Heart left ventricle (tissue), 16 donors: ENCODE measurements around the gene FUS. TPM values are rescaled to one million over a fixed set of nuclear protein-coding genes. Genes with fewer than 3 reads are reported as not detected.

Experiments used
- ATAC-seq, 4 donors: fragments of 200-7000 bp; cut with Tn5 transposase; one replicate each; pipeline ENCODE4 v1.9.1; 2020 to 2022; ENCODE audit warnings: moderate library complexity in 4 of 4, mild to moderate bottlenecking in 3 of 4, moderate number of reproducible peaks in 1 of 4
- DNase-seq, 5 donors: peaks; one replicate each; pipeline ENCODE4 v3.0.0-alpha.2; 2020
- H3K27ac ChIP-seq, 12 donors: fragments of 200-600 bp; sonication (generic) in 4 of 12; one replicate each; pipeline versions ENCODE4 v1.5.0 to v1.8.0; 2016 to 2022; ENCODE audit warnings: mild to moderate bottlenecking in 2 of 12
- H3K27me3 ChIP-seq, 9 donors: fragments of 200-600 bp; sonication (generic) in 2 of 9; one replicate each; pipeline versions ENCODE4 v1.5.1 to v1.8.0; 2016 to 2022; ENCODE audit warnings: mild to moderate bottlenecking in 3 of 9
- H3K36me3 ChIP-seq, 9 donors: fragments of 200-600 bp; sonication (generic) in 2 of 9; one replicate each; pipeline versions ENCODE4 v1.5.0 to v1.8.0; 2018 to 2022; ENCODE audit warnings: mild to moderate bottlenecking in 2 of 9
- H3K4me1 ChIP-seq, 12 donors: fragments of 200-600 bp; sonication (generic) in 4 of 12; one replicate each; pipeline versions ENCODE4 v1.5.0 to v1.8.0; 2016 to 2022; ENCODE audit warnings: mild to moderate bottlenecking in 3 of 12
- H3K4me3 ChIP-seq, 12 donors: fragments of 200-600 bp; sonication (generic) in 4 of 12; one replicate each; pipeline versions ENCODE4 v1.5.0 to v1.8.0; 2017 to 2022; ENCODE audit warnings: mild to moderate bottlenecking in 9 of 12, moderate library complexity in 4 of 12
- H3K9me3 ChIP-seq, 12 donors: fragments of 200-600 bp; sonication (generic) in 4 of 12; one replicate each; pipeline versions ENCODE4 v1.5.0 to v1.8.0; 2016 to 2022; ENCODE audit warnings: mild to moderate bottlenecking in 1 of 12
- POLR2A ChIP-seq, 2 donors: fragments of 450-650 bp; IDR thresholded peaks; one replicate each; pipeline ENCODE4 v1.6.1; 2017; ENCODE audit warnings: antibody characterized with exemption in 2 of 2, mild to moderate bottlenecking in 2 of 2, moderate library complexity in 2 of 2
- WGBS, 4 donors: extraction: QIAGEN DNeasy Blood & Tissue Kit in 2 of 4; methylation state at CpG; one replicate each; pipeline versions ENCODE4 v1.1.5 to v1.1.7; 2013 to 2018; 5-methylcytosine and 5-hydroxymethylcytosine counted together
- intact Hi-C, 10 donors: fragments of 100-400 bp; cut with DNase I; formaldehyde crosslinking; loops; one replicate each; pipeline versions ENCODE4 v1.11.1 to v1.14.2; 2022
- polyA plus RNA-seq, 2 donors: library from polyadenylated mRNA; stranded (reverse); fragments of 200-250 nt; gene quantifications; one replicate each; pipeline ENCODE4 v1.2.3, GENCODE V29; 2013
- total RNA-seq, 9 donors: library from RNA; depleted of rRNA in 2 of 9; stranded (reverse); fragments of >200 nt in 2 of 9; fragmentation: NEBNext Ultra II Directional in 3 of 9; extraction: Animal tissue kit (Norgen Biotek cat#: 25700) in 3 of 9; gene quantifications; one replicate each; pipeline versions ENCODE4 v1.1.0 to v1.2.4, GENCODE V29; 2016 to 2023
- TF ChIP-seq, protein P1 (sequence below), 12 donors: fragments of 200-600 bp; sonication (generic) in 4 of 12; IDR thresholded peaks; one replicate each; pipeline versions ENCODE4 v1.5.0 to v1.8.0; 2018 to 2022; ENCODE audit warnings: antibody characterized with exemption in 12 of 12, mild to moderate bottlenecking in 5 of 12
- donor health status: ischemic (EF 13 %, LVEDD 7.1; RV severe dilation, severe dysfunction).
- donor health status: healthy with polysubstance abuse.
- donor health status: DM: no; HTN: yes; CAD: no.
- donor health status: DM: no; HTN: no; CAD: no.
- donor health status: ischemic (EF 25% LVEDD 6.9; RV normal size, moderate dysfunction).
- donor health status: ischemic (EF 25% LVEDD 5.7; RV mildly dilated, moderate dysfunction).
- donor health status: healthy.
- donor health status: DM: yes; HTN: yes; CAD: no.
- donor health status: ischemic (EF 35%, LVEDD 5.7; RV mildly dilated, moderate dysfunction).
- donor health status: nonischemic (EF 11% LVEDD 7.7; RV severe dilation, severe dysfunction).
- donor health status: DM: yes; HTN: yes; CAD: no.
- donor health status: PGD.
- donor health status: ischemic (EF 29% LVEDD 5.4; RV normal size, mild dysfunction).
- donor health status: nonischemic (EF 23%, LVEDD 6.1; RV moderate dilation, normal function).

The FUS gene
- total and polyA plus RNA-seq, 11 donors: 20.3 to 213 (median 127) TPM

DNA sequence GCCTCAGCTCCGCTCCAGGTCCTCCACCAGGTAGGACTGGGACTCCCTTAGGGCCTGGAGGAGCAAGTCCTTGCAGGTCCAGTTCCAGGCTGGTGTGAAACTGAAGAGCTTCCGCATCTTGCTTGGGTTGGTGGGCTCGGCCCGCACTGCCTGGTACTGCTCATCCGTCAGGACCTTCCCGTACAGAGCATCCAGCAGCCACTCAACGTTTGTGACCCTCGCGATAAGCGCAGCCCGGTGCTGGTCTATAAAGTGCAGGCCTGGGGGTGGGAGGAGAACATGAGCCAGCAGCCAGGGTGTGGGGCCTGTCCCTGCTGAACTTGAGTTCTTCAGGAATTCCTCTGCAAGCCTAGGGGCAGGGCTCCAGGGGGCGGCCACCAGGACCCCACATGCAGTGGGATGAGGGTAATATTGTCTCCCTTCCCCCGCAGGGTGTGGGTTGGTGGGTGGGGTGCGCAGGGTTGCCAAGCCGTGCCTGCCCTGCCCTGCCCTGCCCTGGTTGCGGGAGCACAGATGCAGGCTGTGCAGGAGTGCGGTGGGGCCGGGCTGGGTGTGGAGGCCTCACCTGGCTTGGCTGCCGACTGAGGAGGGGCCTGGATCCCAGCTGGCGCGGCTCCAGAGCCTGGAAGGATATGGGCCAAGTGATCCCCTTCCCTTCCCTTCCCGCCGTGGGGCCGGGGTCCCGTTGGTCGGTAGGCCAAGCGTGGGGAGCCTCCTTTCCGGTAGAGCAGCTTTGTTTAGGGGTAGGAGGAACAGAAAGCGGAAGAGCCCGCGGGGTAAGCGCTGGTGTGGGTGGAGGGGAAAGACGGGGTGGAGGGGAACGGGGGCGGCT, 21.9 kb downstream of the FUS start:
- ATAC-seq: peak in 3 of 4 donors; percentile 57 to 79 (median 60)
- Histone ChIP-seq H3K4me1 (peaks cover 0 to 57% (median 11%) of the 10 kb centered on the region in 12 donors), H3K36me3 (peaks cover 0 to 37% (median 16%) of the 10 kb centered on the region in 9 donors), H3K9me3 (no peaks in the 10 kb centered on the region), H3K4me3 (peak overlapping the region; percentile 38 to 91 (median 70)), H3K27me3 (no peaks in the 10 kb centered on the region), H3K27ac (peak overlapping the region in 9 of 12 donors; percentile 34 to 90 (median 53))
- TF ChIP-seq, protein P1, sequence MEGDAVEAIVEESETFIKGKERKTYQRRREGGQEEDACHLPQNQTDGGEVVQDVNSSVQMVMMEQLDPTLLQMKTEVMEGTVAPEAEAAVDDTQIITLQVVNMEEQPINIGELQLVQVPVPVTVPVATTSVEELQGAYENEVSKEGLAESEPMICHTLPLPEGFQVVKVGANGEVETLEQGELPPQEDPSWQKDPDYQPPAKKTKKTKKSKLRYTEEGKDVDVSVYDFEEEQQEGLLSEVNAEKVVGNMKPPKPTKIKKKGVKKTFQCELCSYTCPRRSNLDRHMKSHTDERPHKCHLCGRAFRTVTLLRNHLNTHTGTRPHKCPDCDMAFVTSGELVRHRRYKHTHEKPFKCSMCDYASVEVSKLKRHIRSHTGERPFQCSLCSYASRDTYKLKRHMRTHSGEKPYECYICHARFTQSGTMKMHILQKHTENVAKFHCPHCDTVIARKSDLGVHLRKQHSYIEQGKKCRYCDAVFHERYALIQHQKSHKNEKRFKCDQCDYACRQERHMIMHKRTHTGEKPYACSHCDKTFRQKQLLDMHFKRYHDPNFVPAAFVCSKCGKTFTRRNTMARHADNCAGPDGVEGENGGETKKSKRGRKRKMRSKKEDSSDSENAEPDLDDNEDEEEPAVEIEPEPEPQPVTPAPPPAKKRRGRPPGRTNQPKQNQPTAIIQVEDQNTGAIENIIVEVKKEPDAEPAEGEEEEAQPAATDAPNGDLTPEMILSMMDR (IDR thresholded peaks at IDR 0.05): no peak
- TF ChIP-seq POLR2A (IDR thresholded peaks at IDR 0.05): no peak
- peak; percentile 40 to 79 (median 47) for DNase-seq
- WGBS, 4 donors: 16 to 27% (median 21%) methylated on average over 21 to 35 of the region's 35 CpGs
- intact Hi-C loops: loop anchor here in 1 of 10 donors (10.0 kb wide), 1 partner anchor 183 kb away; no protein-coding TSS in a partner anchor

DNA sequence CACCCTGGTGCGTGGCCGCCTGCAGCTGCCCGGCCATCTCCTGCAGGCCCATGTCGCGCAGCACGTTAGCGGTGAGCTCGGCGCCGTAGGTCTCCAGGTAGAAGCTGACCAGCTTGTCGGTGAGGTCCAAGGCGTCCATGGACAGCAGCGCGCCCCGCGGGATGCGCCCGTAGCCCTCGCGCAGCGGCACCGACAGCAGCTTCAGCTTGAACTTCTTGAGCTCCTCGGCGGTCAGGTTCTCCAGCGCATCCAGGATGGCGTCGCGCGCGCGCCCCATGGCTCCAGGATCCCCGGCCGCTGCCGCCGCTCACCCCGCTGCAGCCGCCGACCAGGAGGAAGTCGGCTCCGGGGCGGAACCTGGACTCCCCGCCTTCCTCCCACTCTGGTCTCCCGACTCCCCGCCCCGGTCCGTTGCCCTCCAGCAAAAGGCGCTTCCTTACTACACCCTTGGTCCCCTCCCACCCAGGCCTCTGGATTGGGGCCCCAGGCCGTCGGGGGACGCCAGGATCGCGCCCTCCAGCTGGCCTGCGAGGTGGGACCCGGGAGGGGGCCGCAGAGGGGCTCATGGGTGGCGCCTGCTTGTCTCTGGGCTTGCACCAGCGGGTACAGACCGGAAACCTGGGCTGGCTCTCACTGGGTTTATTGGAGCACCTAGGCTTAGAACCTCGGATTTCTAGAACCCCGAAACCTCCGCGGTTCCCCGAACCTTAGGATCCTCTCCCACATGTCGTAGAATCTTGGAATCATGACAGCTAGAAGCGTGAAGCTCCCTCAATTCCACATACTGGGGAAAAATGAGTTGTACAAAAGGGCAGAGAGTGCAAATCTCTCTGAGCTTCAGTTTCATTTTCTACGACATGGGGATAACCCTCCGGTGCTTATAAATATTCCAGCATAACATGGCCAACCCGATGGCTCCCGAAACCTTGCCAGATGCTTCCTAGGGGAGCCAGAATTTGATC, 22.8 kb downstream of the FUS start, which contains the start of gene PYCARD:
TSS of gene PYCARD (minus strand) at position 347 of the 962 bp plus-strand sequence. CDS start at position 277, 70 bp downstream.
- TF ChIP-seq, protein P1 (IDR thresholded peaks at IDR 0.05): no peak
- TF ChIP-seq POLR2A (IDR thresholded peaks at IDR 0.05): no peak

DNA sequence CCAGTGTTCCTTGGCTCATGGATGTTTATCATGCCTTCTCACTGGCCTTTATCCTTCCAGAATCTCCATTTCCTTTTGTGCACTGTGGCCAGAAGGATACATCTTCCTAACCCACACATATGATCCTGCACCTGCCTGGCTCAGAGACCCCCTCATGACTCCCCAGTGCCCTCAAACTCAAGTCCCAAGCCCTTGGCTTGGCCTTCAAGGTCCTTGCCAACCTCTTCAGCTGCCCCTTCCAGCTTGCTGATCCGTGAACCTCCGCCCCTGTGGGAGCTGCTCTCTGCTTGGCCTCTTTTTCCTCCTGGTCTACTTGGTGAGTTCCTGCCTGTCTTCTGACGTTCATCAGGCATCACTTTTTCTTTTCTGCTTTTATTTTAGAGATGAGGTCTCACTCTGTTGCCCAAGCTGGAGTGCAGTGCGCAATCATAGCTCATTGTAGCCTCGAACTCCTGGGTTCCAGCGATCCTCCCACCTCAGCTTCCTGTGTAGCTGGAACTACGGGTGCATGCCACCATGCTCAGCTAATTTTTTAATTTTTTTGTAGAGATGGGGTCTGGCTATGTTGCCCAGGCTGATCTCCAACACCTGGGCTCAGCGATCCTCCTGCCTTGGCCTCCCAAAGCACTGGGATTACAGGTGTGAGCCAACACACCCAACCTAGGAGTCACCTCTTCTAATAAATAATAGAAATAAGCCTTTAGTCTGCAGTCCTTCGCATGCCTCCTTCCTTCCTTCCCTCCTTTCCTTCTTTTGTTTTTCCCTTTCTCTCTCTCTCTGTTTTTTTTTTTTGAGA, 25.1 kb downstream of the FUS start:
- DNase-seq: peak in 1 of 5 donors; percentile 15
- H3K9me3 ChIP-seq: no peaks in the 10 kb centered on the region
- no peak overlapping the region for H3K4me3 ChIP-seq
- no peak for ATAC-seq
- H3K27me3 ChIP-seq: no peaks in the 10 kb centered on the region
- H3K27ac ChIP-seq: no peak overlapping the region
- intact Hi-C loops: loop anchor here in 1 of 10 donors (10.0 kb wide), 1 partner anchor 180 kb away; no protein-coding TSS in a partner anchor
- peaks cover 0 to 37% (median 11%) of the 10 kb centered on the region in 12 donors for H3K4me1 ChIP-seq
- H3K36me3 ChIP-seq: peaks cover 0 to 12% (median 0%) of the 10 kb centered on the region in 9 donors
- WGBS, 4 donors: 85 to 90% (median 88%) methylated on average over 9 of the region's 9 CpGs
- TF ChIP-seq, protein P1 (IDR thresholded peaks at IDR 0.05): no peak
- TF ChIP-seq POLR2A (IDR thresholded peaks at IDR 0.05): no peak

More for the DNA sequence above, 22.8 kb downstream of the FUS start, which contains the start of gene PYCARD:
- Histone ChIP-seq H3K9me3 (no peaks in the 10 kb centered on the region), H3K27me3 (no peaks in the 10 kb centered on the region), H3K4me3 (peak within 1 kb of the TSS; percentile 38 to 91 (median 70)), H3K4me1 (peaks cover 0 to 56% (median 11%) of the 10 kb centered on the region in 12 donors), H3K36me3 (peaks cover 0 to 29% (median 11%) of the 10 kb centered on the region in 9 donors), H3K27ac (peak within 1 kb of the TSS in 11 of 12 donors; percentile 19 to 90 (median 53))
- DNase-seq: peak; percentile 70 to 85 (median 73)
- WGBS, 4 donors: 8 to 27% (median 10%) methylated on average over 31 to 69 of the region's 69 CpGs
- intact Hi-C loops: loop anchor here in 1 of 10 donors (10.0 kb wide), 1 partner anchor 182 kb away; no protein-coding TSS in a partner anchor
- ATAC-seq: peak; percentile 50 to 81 (median 76)
